GM19452 (cell line): ENCODE measurements around the gene SPEM3.

ENCODE experiments used
- ATAC-seq: cut with Tn5 transposase; IDR thresholded peaks from one replicate; pipeline ENCODE4 v1.9.1; 2021; ENCODE audit not compliant: unreplicated experiment

SPEM3 gene

DNA sequence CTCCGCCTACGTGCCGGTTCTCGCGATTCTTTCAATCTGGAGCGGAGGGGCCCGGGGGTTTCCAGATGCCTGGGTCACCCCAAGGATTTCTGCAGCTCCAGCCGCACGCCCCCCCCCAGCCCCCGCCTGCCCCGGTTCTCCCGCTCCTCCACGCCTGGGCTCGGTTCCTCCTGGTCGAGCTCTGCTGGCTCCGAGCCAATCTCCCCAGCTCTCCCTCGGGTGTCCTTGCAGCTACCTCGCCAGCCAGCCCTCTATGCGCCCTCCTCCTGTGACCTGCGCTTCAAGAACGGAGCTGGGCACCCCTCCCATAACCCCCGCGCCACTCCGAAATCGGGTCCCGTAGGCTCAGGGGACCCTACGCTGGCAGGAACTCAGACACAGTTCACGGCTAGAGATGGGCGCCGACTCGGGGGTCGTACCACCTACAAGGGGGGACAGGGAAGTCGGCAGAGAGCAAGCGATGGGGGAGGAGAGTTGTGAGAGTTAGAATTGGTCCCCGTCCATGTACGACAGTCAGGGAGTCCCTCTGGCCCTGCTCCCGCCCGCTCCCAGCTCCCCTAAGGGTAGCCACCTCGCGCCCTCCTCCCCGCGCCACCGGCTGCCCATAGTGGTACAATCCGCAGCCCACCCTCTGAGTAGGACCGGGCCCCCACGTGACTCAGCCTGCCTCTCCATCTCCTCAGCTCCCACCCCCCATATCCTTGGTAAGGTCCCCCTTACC, 11.6 kb downstream of the SPEM3 start:
- ATAC-seq, result no peak

DNA sequence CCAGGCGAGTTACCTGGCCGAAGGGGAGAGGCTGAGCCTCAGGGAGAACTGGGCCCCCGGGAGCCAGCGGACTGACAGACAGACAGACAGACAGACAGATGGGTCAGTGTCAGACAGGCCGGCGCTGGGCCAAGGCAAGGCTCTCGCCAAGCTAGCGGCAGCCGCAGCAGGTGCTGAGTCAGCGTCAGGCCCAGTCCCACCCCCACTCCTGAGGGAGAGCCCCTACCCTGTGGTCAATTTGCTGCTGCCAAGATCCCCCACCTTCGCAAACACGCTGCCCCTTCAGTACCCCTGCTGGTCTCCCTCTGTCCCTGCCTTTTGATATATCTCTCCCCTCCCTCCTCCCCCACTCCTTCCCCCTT, 12.2 kb downstream of the SPEM3 start:
- no peak for ATAC-seq

DNA sequence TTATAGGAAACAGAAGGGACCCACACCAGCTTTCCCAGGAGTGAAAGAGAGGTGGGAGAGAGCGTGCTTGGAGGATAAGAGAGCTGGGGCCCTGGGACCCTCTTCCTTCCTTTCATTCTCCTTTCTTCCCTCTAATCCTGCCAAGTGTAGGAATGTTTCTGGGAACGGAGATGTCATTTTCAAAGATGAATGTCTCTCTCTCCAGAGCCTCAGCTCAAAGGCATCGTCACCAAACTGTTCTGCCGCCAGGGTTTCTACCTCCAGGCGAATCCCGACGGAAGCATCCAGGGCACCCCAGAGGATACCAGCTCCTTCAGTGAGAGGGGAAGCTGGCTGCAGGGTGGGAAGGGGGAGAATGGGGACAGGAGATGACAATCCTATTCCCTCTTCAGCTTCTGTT, 12.6 kb downstream of the SPEM3 start:
- ATAC-seq, result no peak

DNA sequence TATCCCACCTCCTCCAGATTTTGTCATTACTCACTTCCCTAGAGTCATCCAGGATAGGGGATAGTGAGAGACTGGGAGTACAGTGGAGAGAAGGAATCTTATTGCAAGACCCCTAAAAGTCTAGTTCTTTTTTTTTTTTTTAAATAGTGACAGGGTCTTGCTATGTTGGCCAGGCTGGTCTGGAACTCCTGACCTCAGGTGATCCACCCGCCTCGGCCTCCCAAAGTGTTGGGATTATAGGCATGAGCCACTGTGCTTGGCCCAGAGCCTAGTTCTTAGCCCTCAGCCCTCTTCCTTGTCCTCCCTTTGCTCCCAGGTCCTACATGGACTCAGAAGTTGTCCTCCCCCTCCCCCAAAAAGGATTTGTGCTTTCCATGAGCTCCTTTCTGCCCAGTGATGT, 13.5 kb downstream of the SPEM3 start:
- ATAC-seq, result no peak

DNA sequence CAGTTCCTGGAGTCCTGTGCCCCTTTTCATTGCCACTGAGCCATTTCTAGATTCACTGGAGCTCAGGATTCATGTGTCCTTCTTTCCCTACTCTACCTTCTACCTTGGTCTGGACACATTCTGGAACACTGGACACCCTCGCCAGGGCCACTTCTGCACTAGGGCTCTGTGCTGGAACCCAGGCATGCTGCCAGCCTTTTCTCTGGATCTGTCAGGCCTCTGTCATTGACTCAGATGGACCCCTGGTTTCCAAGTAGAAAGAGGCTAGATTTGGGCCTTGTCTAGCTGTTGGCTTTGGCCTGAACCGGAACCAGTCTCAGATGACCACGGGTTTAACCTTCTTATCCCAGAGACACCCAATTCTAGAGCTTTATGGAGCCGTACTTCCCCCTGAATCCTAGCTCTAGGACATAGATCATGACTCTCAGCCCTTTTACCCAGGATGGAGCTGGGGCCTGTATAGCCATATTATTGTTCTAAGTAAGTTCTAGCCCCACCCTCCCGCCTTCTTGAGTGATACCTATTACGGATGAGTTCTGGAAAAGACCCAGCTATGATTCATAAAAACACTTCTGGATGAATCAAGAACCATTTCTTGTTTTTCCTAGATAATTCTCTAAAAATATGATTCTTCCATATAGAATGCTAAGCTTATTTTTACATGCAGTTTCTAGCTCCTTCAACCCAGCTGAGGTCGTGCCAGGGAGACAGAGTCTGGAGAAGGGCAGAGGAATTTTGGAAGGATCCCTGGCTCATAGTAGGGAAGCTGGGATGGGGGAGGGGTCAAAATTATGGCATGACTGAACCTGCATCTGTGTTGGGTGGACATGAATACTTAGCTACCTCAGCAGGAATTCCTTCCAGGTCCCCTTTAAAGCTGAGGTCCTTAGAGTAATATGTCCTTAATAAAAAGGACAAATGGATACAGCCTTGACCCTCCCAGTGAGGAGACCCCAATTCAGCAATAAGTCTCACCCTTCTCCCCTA, 15.1 kb downstream of the SPEM3 start:
- ATAC-seq, result no peak

DNA sequence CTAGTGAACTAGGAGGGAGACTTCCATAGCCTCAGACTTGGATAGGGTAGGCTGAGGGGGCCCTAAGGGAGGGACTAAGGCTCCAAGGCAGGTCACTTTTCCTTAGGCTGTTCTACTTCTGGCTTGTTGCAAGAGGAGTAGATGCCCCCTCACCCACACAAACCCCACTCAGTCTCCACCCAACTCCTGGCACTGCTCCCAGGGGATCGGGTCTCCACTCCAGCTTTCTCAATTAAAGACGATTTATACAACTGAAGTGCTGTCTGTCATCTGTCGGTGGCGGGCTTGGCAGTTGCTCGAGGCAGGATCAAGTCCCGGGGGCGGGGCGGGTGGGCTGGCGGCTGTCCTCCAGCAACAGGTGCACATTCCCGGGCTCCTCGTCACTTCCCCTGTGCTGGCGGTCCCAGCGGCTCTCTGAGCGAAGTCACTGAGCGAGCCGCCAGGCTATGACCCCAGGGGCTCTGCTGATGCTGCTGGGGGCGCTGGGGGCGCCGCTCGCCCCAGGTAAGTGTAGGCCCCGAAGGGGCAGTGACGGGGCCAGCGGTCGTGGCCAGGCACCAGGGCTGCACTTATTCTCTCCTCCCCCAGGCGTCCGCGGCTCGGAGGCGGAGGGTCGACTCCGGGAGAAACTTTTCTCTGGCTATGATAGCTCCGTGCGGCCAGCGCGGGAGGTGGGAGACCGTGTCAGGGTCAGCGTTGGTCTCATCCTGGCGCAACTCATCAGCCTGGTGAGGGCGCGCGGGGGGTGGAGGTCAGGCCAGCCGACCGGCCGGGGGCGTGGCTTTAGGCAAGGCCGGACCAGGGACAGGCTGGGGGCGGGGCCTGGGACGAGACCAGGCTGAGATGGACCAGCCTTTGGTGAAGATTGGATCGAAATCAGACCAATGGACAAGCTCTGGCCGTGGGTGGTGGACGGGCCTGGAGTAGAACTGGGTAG, 16.3 kb downstream of the SPEM3 start, which contains the start of gene CHRNB1:
TSS of gene CHRNB1 (plus strand) at position 380 of the 937 bp plus-strand sequence. CDS start at position 447, 67 bp downstream.
- no peak for ATAC-seq

DNA sequence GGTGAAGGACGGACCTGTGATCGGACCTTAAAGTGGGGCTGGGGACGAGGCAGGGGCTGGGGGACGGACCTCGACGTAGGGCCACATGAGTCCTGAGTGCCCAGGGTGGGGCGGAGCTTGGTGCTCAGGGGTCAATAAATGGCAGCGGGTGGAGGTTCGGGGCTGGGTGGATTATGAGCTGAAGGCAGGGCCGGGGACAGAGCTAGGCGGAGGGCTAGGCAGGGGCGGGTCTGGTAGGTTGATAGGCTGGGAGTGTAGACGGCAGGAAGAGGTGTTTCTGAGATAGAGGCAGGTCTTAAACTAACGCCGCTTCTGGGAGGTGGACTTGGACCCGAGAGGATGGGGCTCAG, 16.9 kb downstream of the SPEM3 start:
- ATAC-seq, result no peak

DNA sequence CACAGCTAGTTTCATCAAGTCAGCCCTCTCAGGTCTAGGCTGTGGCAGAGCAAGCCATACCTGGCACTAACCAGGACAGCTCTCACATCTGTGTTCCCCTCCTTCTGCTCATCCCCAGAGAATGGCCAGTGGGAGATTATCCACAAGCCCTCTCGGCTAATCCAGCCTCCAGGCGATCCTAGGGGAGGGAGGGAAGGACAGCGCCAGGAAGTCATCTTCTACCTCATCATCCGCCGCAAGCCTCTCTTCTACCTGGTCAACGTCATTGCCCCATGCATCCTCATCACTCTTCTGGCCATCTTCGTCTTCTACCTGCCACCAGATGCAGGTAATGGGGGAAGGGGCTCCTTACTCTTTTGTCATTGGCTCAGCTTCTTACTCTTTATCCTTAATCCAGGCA, 19.8 kb downstream of the SPEM3 start:
- ATAC-seq, result no peak

DNA sequence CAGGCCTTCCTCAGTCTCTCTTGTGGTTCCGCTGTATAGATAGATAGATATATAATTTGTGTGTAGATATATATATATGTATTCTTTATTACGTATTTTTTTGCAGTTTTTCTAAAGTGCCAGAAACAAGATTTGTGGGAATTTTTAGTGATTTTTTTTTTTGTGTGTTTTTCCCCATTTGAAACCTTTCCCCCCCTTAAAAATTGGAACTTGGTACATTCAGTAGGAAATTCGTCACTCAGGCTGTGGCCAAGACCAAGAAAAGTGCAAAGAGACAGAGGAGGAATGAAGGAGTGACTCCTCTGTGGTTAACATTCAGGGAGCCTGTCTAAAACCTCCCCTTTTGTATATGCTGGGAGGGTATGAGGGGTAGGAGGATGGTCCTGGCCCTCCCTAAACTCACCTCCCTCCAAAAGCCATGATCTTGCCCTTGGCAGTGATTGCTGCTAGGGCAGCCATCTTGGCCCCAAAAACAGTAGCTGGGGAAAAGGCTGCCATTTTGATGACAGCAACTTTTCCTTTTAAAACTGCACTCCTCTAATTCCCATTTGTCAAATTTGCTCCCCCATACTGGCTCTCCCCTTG, 31.4 kb downstream of the SPEM3 start:
- no peak for ATAC-seq

DNA sequence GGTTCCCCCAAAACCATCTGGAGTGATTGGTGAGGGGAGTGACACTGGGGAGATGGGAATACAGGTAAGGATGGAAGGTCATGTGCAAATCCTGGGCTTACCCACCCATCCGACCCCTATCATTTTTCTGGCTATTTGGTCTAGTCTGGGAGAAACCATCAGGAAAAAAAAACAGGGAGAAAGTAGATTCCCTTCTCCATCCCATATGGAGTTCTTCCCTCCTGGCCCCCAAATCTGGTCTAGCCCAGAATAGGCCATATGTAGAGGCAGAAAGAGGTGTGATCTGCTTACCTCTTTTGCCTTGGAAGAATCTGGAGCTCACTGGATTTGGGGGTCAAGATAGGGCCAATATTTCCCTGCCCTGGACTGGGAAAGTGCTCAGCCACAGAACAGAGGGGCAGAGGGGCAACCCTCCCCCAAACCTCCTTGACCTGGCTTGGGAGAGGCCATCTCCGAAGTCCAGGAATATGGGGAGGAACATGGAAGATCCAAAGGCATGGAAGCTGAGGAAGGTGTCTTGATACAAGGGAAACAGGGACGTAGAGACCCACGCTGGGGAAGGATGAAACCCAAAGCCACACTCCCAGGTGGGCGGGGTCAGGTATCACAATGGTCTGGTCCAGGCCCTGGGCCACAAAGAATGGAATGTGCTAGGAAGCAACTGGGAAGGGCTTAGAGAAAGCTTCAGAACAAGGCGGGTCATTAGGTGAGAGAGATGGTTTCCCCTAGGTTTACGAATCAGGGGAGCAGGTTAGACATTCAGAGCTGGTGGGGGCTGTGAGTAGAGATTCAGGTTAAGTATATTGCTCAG, 32.4 kb downstream of the SPEM3 start:
- ATAC-seq, result no peak

DNA sequence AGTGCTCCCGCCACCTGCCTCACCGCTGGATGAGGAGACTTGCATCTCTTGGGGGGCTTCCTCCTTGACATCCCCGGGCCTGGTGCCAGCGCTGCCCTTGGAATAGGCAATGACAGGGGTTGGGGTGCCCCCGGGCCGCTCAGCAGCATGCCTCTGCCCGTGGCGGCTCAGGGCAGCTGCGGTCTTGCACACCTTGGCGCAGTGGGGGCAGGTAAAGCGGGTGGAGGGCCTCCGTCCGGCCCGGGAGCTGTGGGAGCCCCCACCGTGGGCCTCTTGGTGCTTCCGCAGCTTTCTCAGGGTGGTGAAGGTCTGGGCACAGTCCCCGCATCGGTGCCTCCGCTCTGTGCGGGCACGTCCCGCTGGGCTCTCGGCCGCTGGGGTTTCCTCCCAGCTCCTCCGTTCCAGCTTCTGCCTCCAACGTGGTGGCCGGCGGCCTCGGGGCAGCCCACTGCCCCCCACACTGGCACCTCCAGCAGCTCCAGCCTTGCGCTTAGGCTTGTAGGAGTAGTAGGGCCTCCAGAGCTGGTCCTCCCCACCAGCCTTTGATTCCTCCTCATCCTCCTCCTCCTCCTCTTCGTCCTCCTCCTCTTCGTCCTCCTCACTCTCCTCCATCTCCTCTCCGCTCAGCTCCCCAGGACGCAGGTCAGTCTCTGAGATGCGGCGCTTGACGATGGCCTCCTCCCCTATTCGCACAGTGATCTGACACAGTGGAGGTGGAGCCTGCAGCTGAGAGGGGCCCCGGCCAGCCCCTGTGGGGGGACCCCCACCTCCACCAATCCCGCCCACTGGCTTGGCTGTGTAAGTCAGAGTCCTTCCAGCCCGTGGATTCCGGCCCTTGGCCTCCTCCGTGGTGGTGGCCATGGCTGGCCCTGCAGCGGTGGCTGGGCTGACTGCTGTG, 34.1 kb downstream of the SPEM3 start:
- no peak for ATAC-seq

DNA sequence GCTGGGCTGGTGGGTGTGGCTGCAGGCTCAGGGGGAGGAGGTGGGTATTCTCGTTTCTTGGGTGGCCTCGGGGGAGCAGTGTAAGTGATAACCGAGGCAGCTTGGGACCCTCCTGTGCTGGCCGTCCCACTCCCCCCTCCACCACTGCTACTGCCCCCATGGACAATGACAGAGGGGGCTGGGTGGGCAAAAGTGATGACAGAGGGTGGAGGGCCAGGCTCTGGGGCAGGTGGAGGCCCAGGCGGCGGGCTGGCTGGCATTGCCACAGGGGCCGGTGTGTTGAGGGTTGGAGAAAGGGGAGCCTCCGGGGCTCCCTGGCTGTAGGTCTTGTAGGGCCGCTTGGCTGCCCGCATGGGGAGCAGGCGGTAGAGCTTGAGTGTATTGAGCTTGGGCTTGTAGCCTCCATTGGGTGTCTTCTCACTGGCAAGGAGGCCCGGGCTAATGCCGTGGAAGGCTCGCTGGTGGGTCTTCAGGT, 34.8 kb downstream of the SPEM3 start:
- no peak for ATAC-seq

DNA sequence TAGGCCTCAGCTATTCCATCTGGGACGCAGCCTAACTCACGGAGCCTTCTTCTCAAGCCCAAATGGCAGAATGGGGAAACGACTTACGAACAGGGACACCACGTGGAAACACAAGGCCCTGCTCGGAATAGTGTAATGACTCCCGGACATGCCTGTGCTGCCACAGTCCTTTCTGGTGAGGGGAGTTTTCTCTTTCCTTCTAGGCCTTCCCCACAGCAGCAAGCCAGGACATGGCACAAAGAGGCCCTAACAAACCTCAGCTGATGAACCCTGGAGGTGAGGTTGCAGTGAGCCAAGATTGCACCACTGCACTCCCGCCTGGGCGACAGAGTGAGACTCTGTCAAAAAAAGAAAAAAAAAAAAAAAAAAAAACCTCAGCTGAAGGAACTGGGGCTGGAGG, 35.4 kb downstream of the SPEM3 start:
- no peak for ATAC-seq

DNA sequence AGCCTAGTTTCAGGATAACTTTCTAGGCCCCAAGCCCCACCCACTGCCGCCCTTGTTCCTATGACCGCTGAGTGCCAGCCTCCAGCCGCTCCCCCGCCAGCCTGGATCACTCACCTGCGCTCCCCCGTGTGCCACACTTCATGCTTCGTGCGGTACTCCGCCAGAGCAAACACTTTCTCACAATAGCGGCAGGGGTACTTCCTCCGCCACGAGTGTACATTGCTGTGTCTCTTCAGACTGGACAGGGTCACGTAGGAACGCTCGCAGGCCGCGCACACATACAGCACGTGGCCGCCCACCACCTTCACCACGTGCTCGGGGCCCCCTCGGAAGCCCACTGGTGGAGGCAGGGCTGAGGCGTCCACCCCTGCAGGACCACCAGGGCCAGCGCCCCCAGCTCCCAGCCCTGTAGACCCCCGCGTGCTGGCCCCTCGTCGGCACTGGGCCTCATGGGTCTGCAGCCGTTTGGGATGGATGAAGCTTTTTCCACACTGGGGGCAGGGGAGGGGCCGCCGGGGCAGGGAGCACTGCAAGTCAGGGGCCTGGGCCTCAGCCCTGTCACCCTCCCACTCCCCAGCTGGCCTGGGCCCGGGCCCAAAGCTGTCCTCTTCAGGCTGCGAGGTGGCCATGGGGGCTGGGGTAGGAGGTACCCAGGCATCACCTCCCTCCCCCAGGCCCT, 37.1 kb downstream of the SPEM3 start:
- ATAC-seq, result no peak

DNA sequence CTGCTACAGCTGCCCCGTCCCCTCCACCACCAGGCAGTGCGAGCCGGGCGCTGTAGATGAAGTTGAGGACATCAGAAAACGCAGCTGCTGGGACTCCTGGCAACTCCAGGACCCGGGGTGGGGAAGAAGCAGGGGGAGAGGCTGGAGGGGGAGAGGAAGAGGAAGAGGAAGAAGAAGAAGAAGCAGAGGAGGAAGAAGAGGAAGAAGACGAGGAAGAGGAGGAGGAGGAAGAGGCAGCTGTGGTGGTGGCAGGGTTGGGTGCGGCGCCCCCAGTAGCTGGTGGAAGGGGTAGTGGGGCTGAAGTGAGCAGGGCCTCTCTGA, 37.6 kb downstream of the SPEM3 start:
- no peak for ATAC-seq

DNA sequence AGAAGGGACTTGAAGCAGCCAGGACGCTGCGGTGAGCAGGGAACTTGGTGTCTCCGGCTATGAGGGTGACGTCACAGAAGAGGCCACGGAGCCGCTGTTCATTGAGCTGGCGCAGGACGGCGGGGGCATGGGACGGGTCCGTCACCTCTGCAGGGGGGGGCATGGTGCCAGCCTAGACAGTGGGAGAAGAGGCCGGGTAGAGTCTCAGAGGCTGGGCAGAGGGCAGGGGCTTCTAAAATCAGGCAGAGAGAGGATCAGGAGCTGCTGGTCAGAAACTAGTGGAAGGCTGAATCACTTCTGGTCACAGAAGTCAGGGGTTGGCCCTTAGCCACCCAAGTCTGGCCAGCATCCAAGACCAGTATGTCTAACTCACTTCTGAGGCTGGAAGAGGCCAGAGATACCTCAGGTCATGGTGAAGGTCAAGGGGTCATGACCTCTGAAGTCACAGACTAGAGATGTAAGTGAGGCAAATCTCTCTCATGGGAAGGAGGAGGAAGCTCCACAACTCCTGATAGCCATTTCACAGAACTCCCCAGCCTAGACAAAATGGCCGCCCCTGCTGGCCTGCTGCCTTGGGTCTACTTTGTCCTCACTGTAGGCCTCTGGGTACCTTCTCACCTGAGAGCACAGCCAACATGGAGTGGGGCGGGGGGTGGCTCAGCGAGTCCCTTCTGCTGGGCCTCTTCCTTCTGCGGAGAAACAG, 38.1 kb downstream of the SPEM3 start:
- ATAC-seq, result no peak

DNA sequence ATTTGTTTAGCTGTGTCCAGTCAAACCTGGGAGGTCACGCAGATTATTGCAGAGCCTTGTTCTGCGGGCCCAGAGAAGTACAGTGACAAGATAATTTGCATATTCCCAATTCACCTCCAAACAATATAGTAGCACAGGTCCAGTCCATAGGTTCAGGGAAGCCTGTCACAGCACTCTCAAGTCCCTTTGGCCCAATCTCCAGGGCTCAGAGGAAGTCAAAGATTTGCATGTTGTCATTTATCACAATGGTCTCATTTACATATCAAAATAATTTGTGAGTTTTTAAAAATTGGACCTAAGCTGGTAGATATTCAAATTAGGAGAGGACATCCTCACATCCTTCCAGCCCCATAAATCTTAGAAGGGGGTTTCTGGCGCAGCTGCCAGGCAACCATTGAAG, 38.8 kb downstream of the SPEM3 start:
- no peak for ATAC-seq

DNA sequence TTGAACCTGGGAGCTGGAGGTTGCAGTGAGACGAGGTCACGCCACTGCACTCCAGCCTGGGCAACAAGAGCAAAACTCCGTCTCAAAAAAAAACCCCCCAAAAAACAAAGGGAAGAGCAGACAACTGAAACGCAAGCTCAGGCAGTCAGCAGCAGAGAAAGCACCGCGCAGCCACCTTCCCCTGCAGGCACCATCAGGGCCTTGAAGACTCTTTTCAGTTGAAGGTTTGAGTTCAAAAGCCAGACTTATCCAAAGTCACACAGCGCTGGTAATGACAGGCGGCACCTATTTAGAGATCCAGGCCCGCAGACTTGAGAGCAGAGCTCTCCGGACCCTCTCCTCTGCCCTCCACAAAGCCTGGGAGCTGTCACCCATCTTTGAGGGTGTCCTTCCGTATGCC, 39.6 kb downstream of the SPEM3 start:
- ATAC-seq, result no peak
